Stimulated activated CD8-positive, alpha-beta memory T cell treated with anti-CD3 and anti-CD28 coated beads, Interleukin-2, amount 100 ng/mL, for 1 hour (primary cell): ENCODE data around the gene PARVG.

Experiments used
- DNase-seq, 2 donors: peaks; one replicate each; pipeline ENCODE4 v3.0.0-alpha.2; 2020; ENCODE audit warnings: low read depth in 2 of 2

PARVG gene

DNA sequence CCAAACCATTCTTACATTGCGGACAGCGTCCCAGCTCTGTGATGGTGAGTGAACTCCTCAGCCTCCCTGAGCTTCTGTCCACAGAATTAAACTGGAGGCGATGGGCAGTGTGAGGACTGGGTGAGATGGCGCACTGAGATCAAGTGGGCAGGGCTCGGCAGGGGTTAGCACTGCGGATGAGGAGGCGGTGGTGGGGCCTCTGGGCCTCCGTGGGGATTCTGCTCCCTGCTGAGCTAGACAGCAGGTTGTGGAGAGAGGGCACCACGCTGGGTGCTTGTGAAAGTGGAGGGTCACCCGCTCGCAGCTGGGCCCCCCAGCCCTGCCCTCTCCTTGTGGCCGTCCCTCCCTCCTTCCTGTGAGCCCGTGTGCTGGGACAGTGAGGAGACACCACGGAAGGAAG, 25.6 kb upstream of the PARVG start:
- DNase-seq: no peak

GRCh38 chr22:44157916-44158618, 22.7 kb upstream of the PARVG start:
- no peak for DNase-seq

DNA sequence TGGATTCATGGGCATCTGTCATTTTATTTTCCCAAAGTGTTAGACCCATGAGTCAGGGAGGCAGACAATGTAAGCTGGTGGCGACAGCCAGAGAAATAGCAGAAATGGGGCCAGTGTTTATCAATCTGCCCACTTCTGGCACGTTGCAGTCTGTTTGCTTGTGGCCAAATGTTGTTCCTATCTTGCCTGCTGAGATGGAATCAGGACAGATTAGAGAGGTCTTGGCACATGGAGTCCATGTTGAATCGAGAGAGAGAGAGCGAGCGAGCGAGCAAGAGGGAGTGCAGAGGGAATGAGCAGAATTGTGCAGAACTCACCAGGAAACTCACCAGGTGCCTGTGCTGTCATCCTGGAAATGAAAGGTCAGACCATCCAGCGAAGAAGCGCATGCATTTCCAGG, 21.9 kb upstream of the PARVG start:
- no peak for DNase-seq

DNA sequence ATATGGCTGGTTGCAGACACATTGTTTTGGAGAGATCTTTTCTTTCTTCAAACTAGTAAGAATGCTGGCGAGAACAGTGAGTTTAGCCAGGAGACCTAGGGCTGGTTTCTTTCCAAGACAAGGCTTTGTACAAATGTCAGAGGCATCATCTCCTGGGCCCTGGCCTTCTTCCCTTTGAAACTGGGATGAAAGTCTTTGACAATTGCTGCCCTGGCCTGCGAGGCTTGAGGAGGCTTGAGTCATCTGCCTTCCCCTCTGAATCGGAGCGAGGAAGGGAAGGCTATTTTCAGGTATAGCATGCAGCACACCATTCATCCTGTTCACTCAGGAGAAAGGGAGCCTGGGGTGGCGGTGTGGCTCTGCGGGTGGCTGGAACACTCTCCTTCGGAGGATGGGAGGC, 21.5 kb upstream of the PARVG start:
- DNase-seq: no peak

DNA sequence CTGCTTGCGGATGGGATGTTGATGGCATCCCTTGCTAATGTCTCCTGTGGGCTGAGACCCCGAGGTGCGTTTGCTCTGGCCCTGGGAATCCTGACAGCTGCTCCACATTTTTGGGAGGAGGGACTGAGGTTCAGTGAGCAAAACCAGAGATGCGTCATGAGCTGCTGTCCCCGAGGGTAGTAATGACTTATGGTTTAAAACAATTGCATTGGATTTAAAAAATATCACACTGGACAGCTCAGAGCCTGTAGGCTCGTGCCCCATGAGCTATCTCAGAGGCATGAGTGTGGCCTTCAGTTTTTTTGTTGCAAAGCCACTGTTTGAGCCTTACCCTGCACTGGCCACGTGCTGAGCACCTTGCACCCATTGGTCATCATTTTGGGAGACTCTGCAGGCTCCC, 20.9 kb upstream of the PARVG start:
- no peak for DNase-seq

- no peak for DNase-seq
Measured at GRCh38 chr22:44160421-44160820, 20.3 kb upstream of the PARVG start.

DNA sequence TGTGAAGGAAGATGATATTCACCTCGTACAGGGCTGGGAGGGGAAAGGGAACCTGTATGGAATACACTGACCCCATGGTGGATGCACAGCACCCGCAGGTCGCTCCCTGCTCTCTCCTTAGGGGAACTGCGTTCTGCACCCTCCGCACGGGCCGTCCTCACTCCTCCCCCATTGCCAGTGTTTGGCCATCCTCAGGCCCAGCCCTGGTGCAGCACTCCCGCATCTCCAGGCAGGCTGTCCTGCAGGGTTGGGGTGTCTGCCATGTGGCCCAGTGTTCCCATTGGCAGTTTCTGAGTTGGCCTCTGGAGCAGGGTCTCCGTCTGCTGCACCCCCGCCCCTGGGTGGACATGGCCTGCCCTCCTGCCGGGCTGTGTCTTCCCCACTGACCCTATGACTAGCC, 19.1 kb upstream of the PARVG start:
- no peak for DNase-seq

GRCh38 chr22:44162960-44163359, 17.8 kb upstream of the PARVG start:
- DNase-seq: no peak

- DNase-seq: no peak
Measured at GRCh38 chr22:44163536-44163935, 17.2 kb upstream of the PARVG start.

- no peak for DNase-seq
Measured at GRCh38 chr22:44164031-44164430, 16.7 kb upstream of the PARVG start.

- DNase-seq: no peak
Measured at GRCh38 chr22:44165286-44165874, 15.3 kb upstream of the PARVG start.

DNA sequence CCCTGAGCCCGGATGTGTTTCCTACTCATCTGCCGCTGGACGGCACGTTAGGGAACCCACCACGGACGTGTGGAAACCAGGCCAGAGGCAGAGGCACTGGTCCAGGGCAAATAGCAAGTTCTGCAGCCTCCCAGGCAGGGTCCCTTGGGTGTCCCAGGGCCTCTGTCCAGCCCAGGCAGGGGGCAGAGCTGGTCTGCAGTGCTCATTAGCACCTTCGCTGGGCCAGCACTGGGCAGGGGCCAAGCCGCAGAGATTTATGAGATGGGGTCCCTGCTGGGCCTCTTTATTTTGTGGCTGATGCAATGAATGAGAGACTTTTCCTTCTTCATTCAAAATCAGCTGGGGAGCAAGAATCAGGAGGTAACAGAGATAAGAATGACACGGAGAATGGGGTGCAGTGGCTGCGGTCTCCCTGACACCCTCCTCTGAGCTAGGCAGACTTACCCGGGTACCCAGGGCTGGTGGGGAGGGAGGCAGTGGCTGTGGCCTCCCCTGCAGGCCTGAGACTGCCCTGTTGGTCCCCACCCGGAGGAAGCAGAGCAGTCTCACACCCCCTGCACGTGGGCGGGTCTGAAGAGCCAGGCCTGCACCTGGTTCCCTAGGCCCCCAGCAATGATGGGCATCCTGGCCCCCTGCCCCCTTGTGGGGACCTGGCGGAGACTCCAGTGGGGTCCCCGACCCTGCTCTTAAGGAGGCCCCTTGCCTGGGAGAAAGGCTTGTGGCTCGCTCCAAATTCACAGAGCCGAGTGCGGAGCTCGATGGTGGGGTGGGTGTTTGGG, 14.0 kb upstream of the PARVG start:
- DNase-seq: no peak

- DNase-seq: no peak
Measured at GRCh38 chr22:44167501-44167900, 13.2 kb upstream of the PARVG start.

DNA sequence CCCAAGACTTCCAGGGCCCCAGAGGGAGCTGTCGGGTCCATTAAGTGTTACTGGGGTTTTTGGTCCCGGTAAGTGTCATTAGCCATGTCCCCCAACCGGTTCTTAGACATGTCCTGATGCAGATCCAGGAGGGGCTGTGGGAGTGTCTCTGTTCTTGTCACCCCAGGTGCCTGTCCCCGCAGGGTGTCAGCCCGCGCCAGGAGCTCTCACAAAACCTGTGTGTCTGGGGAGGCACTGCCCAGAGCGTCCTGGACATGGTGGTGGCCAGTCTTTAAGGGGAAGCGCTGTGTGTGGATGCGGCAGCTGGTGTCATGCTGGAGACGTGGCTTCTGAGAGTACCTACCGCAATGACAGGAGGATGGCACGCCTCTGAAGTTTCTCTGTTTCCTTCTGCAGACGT, 12.5 kb upstream of the PARVG start:
- no peak for DNase-seq

DNA sequence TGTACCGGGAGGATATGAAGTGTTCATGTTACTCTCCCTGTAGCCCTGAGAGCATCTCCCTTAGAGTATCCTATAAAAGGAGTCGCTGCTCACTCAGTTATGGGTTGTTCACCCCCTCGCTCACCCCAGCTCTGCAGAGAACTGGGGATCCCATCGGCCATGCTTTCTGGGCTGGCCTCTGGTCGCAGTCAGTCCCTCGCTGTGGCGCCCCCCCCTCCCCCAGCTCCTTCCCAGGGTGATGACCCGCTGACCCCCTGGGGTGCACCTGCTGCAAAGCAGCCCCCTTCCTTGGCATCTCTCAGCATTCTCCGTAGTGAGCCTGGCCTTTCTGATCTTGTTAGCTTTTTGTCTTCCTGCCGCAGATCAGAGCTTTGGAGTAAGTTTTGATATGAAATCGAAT, 10.3 kb upstream of the PARVG start:
- no peak for DNase-seq

GRCh38 chr22:44171561-44171960, 9.2 kb upstream of the PARVG start:
- DNase-seq: no peak

DNA sequence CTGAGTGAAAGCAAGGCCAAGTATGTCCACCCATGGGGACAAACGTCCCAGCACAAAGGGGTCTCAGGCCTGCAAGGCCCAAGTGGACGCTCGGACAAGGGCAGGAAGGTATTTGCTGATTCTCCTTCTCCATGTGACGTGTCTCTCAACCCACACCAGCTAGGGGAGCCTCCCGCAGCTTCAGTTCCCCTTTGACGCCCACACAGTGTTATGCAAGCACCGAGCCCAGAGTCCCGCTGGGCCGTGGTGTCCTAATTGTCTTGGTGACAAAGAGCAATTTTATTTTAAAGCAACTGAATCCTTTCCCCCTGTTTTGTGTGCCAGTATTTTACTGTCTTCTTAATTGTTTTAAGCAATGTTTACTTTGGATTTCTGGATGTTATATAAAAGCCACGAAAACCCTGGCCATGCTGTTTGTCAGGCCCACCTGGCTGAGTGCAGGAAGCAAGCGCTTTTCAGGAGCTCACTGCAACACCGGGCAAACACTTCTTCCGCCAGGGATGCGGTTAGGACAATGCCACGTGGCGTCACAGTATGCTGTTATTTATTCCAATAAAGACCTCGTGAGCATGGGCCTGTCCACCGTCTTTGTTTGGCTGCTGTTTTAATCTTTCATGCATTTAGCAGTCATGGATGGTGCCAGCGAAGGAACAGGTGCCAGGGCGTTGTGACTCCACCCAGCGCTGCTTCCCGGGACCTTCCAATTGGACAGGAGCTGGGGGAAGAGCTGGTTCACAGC, 8.2 kb upstream of the PARVG start:
- no peak for DNase-seq

DNA sequence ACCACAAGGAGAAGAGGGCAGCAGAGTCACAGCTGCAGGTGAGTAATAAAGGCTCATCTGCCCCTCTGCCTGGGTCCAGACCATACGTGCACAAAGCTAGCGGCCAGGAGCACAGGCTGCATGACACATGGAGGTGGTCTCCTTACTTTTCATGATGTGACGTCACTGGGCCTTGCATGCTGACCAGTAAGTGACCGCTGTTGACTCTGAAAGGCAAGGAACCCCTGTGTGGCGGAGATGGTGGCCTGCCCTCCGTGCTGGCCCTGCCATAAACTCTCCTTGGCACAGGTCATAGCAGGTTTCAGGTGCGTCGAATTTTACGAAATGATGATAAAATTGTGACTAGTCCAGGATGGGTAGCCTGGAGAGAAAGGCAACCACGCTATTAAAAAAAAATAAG, 7.6 kb upstream of the PARVG start:
- no peak for DNase-seq

DNA sequence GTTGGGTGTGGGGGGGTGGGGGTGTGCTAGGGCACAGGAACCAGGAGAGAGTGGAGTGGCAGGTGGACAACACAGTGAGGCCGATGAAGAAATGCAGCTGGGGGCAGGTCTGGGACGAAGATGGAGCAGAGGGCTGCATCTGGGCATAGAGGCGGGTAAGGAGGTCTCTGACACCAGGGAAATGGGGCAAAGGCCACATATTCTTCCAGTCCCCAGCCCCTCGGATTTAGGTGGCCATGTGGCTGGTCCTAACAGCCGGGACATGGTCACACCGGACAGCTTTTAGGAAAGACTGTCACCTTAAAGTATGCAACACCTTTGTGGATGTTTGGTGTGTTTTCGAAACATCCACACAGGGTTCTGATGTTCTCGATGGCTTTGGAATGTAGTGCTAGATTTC, 5.0 kb upstream of the PARVG start:
- no peak for DNase-seq

DNA sequence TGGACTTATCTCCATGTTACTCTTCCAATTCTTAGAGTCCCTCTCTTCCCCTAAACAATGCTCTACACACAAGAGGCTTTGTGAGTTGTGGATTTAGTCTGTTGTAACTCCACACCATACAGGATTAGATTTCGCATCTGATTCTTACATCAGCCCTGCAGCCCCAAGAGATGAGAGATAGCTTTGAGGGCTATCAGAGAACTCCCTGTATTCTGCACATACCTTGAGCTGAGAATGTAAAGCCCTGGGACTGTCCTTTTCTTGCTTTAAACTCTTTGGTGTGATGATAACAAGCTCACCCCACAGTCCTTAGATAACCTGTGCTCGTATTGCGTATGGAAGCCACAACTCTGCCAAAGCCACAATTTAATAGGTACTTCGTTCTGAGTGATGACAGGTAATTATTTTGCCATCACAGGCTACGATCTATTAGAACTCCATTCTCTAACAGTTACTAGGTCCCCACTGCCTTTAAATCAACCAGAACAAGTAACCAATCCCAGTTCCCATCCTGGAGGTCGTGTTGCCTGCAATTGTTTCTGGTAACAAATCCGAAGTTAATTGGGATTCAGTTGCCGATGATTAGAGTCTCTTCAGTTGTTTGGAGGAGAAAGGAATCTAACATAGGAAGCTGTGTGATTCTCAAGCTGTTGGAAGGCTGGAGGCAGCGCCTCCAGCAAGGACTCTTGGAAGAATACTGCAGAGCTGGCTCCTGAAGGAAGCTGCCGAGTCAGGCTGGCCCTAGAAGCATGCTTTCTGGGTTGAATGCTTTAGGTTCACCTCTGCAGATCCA, 1.3 kb upstream of the PARVG start:
- DNase-seq: no peak

- no peak for DNase-seq
Measured at GRCh38 chr22:44179989-44180705, 578 bp upstream of the PARVG start.
